ENCODE measurements around the gene NOG. TPM values are rescaled to one million over a fixed set of nuclear protein-coding genes. Genes with fewer than 3 reads are reported as not detected.

NOG gene
- total RNA-seq, 1 donor from 2014 or later: 32.8 TPM

- TF ChIP-seq CTCF (IDR thresholded peaks at IDR 0.05; ENCODE audit: insufficient read depth, low read length, poor library complexity, severe bottlenecking): no peak
- peaks cover 13% of the 10 kb centered on the region for H3K27me3 ChIP-seq (ENCODE audit: control insufficient read depth, insufficient read depth, low read length)
- H3K36me3 ChIP-seq (ENCODE audit: control insufficient read depth, insufficient read depth, low read length): no peaks in the 10 kb centered on the region
- no peak for DNase-seq (ENCODE audit: low read depth)
- no peak overlapping the region for H3K4me3 ChIP-seq (ENCODE audit: low read depth, low read length)
Measured at GRCh38 chr17:56581635-56582627, 11.6 kb upstream of the NOG start.

GRCh38 chr17:56583772-56584171, 9.7 kb upstream of the NOG start:
- Histone ChIP-seq H3K36me3 (ENCODE audit: control insufficient read depth, insufficient read depth, low read length) (no peaks in the 10 kb centered on the region), H3K27me3 (ENCODE audit: control insufficient read depth, insufficient read depth, low read length) (peaks cover 5% of the 10 kb centered on the region), H3K4me3 (ENCODE audit: low read depth, low read length) (no peak overlapping the region)
- TF ChIP-seq CTCF (IDR thresholded peaks at IDR 0.05; ENCODE audit: insufficient read depth, low read length, poor library complexity, severe bottlenecking): no peak
- DNase-seq (ENCODE audit: low read depth): no peak

GRCh38 chr17:56587298-56587697, 6.2 kb upstream of the NOG start:
- no peak for TF ChIP-seq CTCF (IDR thresholded peaks at IDR 0.05; ENCODE audit: insufficient read depth, low read length, poor library complexity, severe bottlenecking)
- Histone ChIP-seq H3K36me3 (ENCODE audit: control insufficient read depth, insufficient read depth, low read length) (no peaks in the 10 kb centered on the region), H3K27me3 (ENCODE audit: control insufficient read depth, insufficient read depth, low read length) (peaks cover 9% of the 10 kb centered on the region), H3K4me3 (ENCODE audit: low read depth, low read length) (no peak overlapping the region)
- no peak for DNase-seq (ENCODE audit: low read depth)

GRCh38 chr17:56592487-56593085, 913 bp upstream of the NOG start:
- Histone ChIP-seq H3K36me3 (ENCODE audit: control insufficient read depth, insufficient read depth, low read length) (no peaks in the 10 kb centered on the region), H3K27me3 (ENCODE audit: control insufficient read depth, insufficient read depth, low read length) (peaks cover 11% of the 10 kb centered on the region), H3K4me3 (ENCODE audit: low read depth, low read length) (peak overlapping the region; percentile 66)
- TF ChIP-seq CTCF (IDR thresholded peaks at IDR 0.05; ENCODE audit: insufficient read depth, low read length, poor library complexity, severe bottlenecking): peak; percentile 31
- DNase-seq (ENCODE audit: low read depth): no peak

- no peak for DNase-seq (ENCODE audit: low read depth)
- no peak for TF ChIP-seq CTCF (IDR thresholded peaks at IDR 0.05; ENCODE audit: insufficient read depth, low read length, poor library complexity, severe bottlenecking)
- H3K36me3 ChIP-seq (ENCODE audit: control insufficient read depth, insufficient read depth, low read length): no peaks in the 10 kb centered on the region
- H3K4me3 ChIP-seq (ENCODE audit: low read depth, low read length): peak overlapping the region; percentile 66
- H3K27me3 ChIP-seq (ENCODE audit: control insufficient read depth, insufficient read depth, low read length): peaks cover 11% of the 10 kb centered on the region
Measured at GRCh38 chr17:56593086-56593645, 333 bp upstream of the NOG start.
